DMS79 (cell line): ENCODE results near the gene AARS2.

ENCODE experiments used
- DNase-seq: peaks from one replicate; lab custom pipeline; 2025; lab: John Stamatoyannopoulos, UW

AARS2 gene

DNA sequence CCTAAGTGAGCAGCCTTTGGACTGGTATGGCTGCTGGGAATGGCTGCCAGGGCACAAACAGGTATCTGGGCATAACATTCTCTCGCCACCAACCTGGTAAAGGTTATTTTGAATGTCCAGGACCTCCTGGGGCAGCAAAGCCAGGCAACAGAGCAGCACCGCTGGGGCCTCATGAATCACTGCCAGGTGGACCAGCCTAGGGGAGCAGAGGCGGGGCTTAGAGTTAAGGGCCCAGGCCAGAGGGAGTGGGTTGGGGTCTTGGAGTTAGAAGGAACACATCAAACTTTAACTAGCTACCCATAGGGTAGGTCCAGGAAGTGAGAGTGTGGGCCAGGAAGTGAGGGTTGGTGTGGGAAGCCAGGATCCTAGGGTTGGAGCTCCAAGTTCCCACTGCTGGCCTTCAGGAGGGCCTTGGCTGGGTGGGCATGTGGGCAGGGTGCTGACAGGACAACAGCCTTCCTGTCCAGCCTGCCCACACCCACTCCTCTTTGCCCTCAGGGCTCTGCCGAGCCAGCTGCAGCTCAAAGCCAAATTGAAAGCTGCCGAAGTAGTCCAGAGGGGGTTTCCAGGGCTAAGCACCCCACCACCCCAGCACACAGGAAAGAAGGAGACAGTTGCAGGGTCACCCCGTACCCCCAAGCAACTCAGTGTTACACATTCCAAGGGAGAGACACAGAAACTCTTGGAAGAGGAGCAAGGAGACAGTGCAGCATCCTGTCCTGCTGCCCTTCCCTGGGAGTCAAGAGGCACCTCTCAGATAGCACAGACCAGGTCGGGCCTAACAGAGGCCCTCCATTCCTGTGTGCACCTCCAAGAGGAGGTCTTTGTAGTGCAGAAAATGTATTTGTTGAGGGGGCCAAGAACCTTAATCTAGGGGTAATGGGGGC, 50.4 kb downstream of the AARS2 start:
- DNase-seq = no peak

- DNase-seq = no peak
Observed at GRCh38 chr6:44261581-44261980, 51.6 kb downstream of the AARS2 start.

DNA sequence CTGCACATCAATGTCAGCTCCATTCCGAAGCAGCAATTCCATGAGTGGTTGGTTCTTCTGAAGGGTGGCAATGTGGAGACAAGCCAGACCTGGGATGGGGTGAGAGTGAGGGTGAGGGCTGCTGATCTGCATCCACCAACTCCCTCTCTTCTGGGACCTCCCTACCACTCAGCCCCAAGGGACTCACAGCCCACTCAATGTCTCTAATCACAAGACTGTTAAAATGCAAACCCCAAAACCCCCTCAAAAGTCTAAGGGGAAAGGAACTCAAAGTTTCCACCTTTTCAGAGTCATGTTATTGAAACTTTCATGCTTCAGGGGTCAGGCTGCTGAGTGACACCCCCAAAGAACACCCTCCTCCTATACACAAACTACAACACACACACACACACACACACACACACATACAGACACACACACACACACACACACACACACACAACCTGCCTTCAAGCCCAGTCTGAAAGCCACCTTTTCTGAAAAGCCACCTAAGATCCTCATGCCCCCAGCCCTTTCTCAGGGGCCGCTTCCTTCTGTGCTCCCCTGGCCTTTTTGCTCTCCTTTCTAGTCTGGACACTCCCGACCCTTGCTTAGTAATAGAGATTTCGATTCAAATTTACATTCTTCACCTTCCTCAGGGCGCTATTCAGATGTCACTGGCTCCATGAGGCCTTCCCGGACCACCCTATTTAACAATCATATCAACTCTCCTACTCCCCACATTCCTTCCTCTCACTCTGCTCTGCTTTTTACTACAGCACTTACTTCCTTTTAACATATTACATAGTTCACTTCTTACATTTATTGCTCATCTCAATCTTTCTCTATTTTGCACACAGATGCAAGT, 52.5 kb downstream of the AARS2 start:
- DNase-seq = no peak

DNA sequence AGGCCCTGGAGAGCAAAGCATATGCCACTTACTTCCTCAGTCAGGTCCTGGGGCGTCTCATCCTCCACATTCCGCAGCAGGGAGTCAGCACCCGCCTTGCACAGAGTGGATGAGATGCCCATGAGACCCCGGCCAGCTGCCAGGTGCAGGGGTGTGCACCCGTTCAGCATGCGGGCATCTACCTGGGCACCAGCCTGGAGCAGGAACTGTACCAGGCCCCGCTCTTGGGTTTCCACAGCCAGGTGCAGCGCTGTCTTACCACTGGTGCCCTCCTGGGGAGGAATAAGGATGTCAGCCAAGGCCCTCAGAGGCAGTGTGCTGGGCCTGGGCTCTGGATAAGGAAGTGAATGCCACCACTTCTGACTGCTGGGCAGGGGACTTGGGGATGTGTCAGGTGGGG, 53.1 kb downstream of the AARS2 start:
- no peak for DNase-seq

- no peak for DNase-seq
Observed at GRCh38 chr6:44258921-44259320, 54.2 kb downstream of the AARS2 start.

- DNase-seq = no peak
Observed at GRCh38 chr6:44258325-44258863, 54.8 kb downstream of the AARS2 start.

- no peak for DNase-seq
Observed at GRCh38 chr6:44257753-44258324, 55.3 kb downstream of the AARS2 start.

- peak; percentile 48 for DNase-seq
Observed at GRCh38 chr6:44257025-44257752, 56.0 kb downstream of the AARS2 start, which contains the start of gene SLC35B2. SLC35B2 (minus strand) TSS chr6:44257528; CDS start chr6:44257410, 118 bp downstream.

- no peak for DNase-seq
Observed at GRCh38 chr6:44256775-44257024, 56.4 kb downstream of the AARS2 start.

GRCh38 chr6:44255871-44256774, 57.0 kb downstream of the AARS2 start:
- peak; percentile 38 for DNase-seq

GRCh38 chr6:44255105-44255808, 57.9 kb downstream of the AARS2 start:
- DNase-seq = no peak

GRCh38 chr6:44254191-44255104, 58.7 kb downstream of the AARS2 start:
- DNase-seq = no peak

GRCh38 chr6:44253307-44254101, 59.6 kb downstream of the AARS2 start:
- DNase-seq = no peak

DNA sequence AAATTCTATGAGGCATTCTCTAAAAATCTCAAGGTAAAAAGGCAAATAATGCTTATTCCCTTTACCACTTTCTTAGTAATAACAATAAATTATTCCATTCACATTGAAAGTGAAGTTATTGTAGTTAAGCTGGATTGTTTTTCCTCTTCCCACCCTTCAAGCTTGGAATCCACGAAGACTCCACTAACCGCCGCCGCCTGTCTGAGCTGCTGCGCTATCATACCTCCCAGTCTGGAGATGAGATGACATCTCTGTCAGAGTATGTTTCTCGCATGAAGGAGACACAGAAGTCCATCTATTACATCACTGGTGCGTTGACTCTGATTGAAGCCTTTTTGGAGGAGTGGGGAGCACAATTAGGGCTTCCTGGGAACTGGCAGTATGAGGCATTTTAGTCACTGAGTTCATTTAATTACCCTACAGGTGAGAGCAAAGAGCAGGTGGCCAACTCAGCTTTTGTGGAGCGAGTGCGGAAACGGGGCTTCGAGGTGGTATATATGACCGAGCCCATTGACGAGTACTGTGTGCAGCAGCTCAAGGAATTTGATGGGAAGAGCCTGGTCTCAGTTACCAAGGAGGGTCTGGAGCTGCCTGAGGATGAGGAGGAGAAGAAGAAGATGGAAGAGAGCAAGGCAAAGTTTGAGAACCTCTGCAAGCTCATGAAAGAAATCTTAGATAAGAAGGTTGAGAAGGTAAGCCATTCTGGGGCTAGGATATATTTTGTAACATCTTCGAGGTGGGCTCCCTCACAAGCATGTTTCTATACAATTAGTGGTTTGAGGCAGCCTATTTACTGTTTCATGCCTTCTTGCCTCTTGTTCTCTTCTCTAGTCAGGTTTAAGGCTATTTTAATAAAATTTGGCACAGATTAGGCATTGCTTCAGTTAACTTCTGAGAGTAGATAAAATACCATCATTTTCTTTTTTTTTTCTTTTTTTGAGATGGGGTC, 61.3 kb downstream of the AARS2 start:
- no peak for DNase-seq

DNA sequence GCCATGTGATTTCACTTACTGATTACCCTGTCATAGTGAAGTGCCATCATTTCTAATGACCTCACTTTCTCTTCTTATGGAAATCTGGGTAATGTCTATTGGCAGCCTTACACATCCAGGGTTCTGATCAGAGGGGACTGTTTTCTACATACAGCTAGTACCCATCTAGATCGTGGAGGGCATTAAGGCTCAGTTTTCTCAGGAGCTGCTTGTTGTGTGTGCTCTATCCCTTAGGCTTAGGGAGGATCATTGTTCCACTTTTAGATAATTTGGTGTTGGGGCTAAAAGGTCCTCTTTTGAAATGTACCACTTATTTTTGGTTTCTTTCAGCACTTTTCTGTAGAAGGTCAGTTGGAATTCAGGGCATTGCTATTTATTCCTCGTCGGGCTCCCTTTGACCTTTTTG, 62.4 kb downstream of the AARS2 start:
- DNase-seq = no peak

DNA sequence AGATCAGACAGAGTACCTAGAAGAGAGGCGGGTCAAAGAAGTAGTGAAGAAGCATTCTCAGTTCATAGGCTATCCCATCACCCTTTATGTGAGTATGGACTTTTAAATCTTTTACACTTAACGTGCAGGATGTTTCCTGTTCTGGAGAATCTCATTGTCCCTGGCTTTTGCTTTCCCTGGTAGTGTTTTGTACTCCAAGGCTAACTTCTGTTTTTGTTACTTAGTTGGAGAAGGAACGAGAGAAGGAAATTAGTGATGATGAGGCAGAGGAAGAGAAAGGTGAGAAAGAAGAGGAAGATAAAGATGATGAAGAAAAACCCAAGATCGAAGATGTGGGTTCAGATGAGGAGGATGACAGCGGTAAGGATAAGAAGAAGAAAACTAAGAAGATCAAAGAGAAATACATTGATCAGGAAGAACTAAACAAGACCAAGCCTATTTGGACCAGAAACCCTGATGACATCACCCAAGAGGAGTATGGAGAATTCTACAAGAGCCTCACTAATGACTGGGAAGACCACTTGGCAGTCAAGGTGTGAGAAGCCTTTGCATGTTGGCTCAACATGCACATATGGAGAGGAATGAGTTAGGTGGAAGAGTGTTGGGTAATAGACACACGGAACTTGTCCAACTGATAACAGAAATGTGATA, 63.0 kb downstream of the AARS2 start:
- no peak for DNase-seq
